ENCODE data around the gene MFN1.
"Not testable (repeated sequence)": the region's sequence is repeated elsewhere in the genome, so short reads cannot be mapped to it uniquely, and the experiment has no call there.

MFN1 gene

DNA sequence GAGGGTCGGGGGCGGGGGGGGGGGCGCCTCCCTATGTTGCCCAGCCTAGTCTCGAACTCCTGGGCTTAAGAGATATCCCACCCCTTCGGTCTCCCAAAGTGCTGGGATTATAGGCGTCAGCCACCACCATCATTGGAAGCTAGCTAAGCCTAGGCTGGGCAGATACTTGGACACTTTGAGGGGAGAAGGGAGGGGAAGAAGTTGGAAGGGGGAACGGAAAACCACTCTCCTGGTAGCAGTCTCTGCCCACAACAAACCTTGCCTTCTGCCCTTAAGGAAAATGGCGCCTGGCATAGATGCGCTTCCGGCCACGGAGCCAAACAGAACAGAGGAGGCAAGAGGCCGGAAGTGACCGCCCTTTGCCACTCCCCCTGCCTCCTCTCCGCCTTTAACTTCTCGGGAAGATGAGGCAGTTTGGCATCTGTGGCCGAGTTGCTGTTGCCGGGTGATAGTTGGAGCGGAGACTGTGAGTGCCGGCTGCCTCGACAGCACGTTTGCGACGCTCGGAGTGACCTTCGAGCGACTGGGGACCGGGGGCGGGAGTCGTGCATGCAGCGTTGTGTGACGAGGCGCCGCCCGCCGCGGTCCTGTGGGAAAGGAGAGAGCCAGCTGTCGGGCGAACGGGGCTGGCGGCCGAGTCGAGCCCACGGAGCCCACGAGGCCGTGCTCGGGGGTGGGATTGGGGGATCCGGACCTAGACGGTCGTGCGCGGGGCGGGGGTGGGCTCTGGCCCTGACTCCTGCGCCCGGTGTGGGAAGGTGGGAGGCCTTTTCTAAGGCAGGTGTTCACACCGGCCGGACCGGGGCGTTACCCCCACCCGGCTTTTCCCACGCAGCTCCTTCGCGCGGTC, at the start of gene MFN1:
MFN1 (plus strand) TSS at position 365 of the 850 bp plus-strand sequence. CDS start 1,143 bp downstream, outside the sequence.
- DNase-seq (ENCODE audit: low read depth in 3 of 3): peak; percentile 74 to 86 (median 79)

- no peak for DNase-seq (ENCODE audit: low read depth in 3 of 3)
Measured at GRCh38 chr3:179297971-179298725, 49.4 kb upstream of the MFN1 start.

DNA sequence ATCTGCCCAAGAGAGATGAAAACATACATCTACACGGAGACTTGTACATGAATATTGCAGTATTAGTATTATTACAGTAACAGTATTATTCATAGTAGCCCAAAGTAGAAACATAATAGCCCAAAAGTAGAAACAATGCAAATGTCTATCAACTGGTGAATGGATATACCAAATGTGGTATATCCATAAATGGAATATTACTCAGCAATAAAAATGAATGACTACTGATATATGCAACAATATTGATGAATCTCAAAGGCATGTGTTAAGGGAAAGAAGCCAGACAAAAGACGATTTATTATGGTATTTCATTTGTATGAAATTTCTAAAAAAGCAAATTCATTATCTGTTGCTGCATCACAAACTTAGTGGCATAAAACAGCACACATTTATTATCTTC, 48.2 kb upstream of the MFN1 start:
- DNase-seq (ENCODE audit: low read depth in 3 of 3): no peak

GRCh38 chr3:179299999-179300613, 47.4 kb upstream of the MFN1 start:
- DNase-seq (ENCODE audit: low read depth in 3 of 3): no peak

GRCh38 chr3:179301645-179302044, 45.9 kb upstream of the MFN1 start:
- DNase-seq (ENCODE audit: low read depth in 3 of 3): no peak

GRCh38 chr3:179302111-179302510, 45.4 kb upstream of the MFN1 start:
- no peak for DNase-seq (ENCODE audit: low read depth in 3 of 3)

- no peak for DNase-seq (ENCODE audit: low read depth in 3 of 3)
Measured at GRCh38 chr3:179304605-179305004, 42.9 kb upstream of the MFN1 start.

DNA sequence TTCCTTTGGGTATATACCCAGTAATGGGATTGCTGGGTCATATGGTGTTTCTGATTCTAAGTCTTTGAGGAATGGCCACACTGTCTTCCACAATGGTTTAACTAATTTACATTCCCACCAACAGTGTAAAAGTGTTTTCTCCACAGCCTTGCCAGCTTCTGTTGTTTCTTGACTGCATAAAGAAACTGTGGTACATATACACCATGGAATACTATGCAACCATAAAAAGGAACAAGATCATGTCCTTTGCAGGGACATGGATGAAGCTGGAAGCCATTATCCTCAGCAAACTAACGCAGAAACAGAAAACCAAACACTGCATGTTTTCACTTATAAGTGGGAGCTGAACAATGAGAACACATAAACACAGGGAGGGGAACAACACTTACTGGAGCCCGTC, 40.1 kb upstream of the MFN1 start:
- DNase-seq (ENCODE audit: low read depth in 3 of 3): not testable (repeated sequence)

DNA sequence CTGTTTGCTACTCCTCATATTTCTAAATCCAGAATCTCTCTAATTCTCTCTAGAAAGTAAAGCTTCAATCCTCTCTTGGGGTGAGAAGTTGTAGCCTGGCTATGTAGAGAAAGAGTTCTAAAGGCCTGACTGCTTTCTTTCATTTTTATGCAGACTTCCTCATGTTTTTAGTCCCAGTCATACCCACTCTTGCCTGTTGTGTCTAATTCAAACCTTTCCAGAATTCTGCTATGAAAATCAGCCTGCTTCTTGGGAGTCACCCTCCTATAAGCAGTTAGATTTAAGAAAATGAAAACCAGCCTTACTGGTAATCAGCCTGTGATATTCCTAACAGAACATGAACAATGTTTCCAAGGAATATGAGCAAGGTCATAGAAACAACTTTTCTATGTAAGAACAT, 39.5 kb upstream of the MFN1 start:
- no peak for DNase-seq (ENCODE audit: low read depth in 3 of 3)

DNA sequence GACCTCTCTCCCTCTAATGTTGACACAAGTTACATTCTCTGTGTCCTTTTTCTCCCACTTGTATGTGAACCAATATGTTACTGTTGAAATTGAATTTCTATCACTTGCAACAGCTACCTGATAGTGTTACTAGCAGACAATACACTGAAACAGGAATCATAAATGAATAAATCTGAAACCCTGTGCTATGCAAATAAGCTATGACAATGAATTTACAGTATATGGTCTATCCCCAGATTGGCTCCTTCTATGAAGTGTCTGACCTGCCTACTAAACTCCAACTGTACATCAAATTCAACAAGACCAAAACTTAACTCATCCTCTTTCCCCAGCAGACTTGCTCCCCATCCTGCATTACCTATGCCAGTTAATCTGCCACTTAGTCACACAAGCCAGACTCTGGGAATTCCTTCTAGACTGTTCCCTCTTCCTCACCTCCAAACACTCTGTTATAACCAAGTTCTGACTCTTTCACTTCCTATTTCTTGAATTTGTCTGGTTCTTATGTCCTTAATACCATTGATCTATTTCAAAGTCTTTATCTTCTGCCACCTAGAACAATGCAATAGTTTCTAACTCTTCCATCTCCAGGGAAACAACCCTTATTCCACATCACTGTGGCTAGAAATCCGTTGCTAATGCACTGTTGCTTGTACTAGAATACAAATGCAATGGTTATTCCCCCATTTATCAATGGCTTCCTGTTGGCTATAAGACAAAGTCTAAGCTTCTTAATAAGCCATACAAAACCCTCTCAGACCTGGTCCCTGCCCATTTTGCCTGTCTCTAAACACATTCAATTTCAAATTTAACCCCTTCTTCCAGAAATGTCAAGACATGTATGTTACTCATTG, 38.1 kb upstream of the MFN1 start:
- no peak for DNase-seq (ENCODE audit: low read depth in 3 of 3)

DNA sequence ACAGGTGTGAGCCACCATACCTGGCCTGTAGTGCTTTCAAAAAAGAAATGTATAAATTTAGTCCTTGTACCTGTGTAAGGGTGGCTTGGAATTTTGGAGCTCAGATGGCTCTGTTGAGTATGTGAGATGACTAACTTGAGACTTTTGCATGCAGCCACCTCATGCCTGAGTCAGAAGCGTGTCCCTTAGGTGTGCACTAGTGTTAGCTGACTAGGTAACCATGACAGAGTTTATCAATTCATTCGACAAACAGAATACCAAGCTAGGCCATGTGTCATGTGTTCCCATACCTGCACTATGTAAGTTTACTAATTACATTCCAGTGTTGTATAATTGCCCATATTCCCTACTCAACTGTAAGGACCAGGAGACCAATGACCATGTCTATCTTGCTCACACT, 28.6 kb upstream of the MFN1 start:
- no peak for DNase-seq (ENCODE audit: low read depth in 3 of 3)

- DNase-seq (ENCODE audit: low read depth in 3 of 3): no peak
Measured at GRCh38 chr3:179321668-179322285, 25.7 kb upstream of the MFN1 start.

- peak; percentile 58 to 83 (median 66) for DNase-seq (ENCODE audit: low read depth in 3 of 3)
Measured at GRCh38 chr3:179322286-179323196, 25.0 kb upstream of the MFN1 start, which contains the start of gene ZNF639. ZNF639 (plus strand) TSS chr3:179323031; CDS start chr3:179328294, 5,263 bp downstream.

GRCh38 chr3:179323197-179324110, 24.1 kb upstream of the MFN1 start:
- peak; percentile 28 to 48 (median 33) for DNase-seq (ENCODE audit: low read depth in 3 of 3)

- DNase-seq (ENCODE audit: low read depth in 3 of 3): no peak
Measured at GRCh38 chr3:179324270-179324754, 23.2 kb upstream of the MFN1 start.

DNA sequence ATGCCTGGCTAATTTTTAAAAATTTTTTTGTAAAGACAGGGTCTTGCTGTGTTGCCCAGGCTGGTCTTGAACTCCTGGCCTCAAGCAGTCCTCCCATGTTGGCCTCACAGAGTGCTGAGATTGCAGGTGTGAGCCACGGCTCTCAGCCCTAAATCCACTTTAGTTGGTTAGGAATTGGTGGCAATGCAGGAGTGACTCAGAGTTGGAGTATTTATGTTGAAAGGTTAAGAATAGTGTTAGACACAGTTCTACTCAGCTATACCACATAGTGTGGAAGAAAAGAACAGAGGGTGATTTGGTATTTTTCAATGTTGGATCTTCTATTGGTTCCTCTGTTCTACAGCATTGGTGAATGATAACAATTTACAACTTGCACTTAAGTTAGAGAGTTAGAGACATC, 17.1 kb upstream of the MFN1 start:
- no peak for DNase-seq (ENCODE audit: low read depth in 3 of 3)

DNA sequence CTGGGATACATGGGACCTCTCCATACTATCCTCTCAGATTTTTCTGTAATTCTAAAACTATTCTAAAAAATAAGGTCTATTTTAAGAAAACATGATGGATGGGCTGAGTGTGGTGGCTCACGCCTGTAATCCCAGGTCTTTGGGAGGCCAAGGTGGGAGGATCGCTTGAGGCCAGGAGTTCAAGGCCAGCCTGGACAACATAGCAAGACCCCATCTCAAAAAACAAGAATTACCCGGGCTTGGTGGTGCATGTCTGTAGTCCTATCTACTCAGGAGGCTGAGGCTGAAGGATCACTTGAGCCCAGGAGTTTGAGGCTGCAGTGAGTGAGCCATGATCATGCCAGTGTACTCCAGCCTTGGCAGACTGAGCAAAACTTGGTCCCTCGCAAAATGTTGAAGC, 15.3 kb upstream of the MFN1 start:
- DNase-seq (ENCODE audit: low read depth in 3 of 3): no peak

- DNase-seq (ENCODE audit: low read depth in 3 of 3): no peak
Measured at GRCh38 chr3:179333084-179333483, 14.4 kb upstream of the MFN1 start.
